ENCODE data around the gene MECP2.
"Not testable (repeated sequence)": the region's sequence is repeated elsewhere in the genome, so short reads cannot be mapped to it uniquely, and the experiment has no call there.

MECP2 gene

DNA sequence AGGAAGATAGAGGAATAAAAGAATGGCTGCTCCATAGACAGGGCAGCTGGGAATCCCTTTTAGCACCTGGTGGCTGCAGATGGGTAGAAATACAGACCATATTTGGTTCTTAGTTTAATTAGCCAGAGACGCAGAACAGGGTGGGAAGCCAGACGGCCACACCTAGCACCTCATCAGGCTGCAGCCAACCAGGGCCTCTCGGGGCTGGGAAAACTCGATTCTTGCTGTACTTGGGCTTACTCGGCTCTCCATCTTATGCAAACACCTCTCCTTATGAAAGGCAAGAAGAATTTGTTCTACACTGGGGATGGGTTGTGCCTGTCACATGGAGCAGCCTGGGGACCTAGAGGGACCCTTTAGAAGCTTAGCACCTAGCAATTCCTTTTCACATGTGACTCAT, 97.5 kb downstream of the MECP2 start:
- in situ Hi-C loops (cut with MboI; ENCODE audit: low sequenced_read_pairs) = no loop called here

DNA sequence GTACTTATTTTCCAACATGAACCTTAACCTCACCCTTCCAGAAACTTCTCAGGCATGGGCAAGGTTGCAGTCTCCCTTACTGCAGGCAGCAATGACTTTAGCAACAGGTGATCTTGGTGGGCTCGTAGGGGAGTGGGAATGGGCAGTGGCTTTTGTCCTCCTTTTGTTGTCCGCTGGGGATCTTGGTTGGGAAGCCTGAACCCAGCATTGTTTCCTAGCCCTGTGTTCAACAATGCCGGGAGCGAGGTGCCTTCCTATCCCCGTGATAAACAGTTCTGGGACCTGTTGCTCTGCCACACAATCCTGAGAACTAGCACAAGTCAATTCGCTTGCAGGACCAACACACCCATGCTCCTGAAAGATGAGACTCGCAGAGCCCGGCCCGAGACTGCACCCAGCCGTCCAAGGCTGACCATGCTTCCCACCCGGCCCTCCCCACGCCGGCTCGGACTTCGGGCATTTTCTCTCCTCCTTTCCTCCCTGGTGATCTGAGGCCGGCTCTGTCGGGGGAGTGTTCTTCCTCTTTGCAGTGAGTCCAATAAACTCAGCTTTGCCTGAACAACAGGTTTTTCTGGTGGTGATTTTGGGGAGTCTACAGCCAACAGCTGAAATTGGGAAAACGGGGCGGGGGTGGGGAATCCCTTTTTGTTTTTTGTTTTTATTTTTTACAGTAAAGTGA, 98.0 kb downstream of the MECP2 start:
- in situ Hi-C loops (cut with MboI; ENCODE audit: low sequenced_read_pairs) = no loop called here

- in situ Hi-C loops (cut with MboI; ENCODE audit: low sequenced_read_pairs) = no loop called here
Measured at GRCh38 chrX:153995504-153995903, 102.0 kb downstream of the MECP2 start.

GRCh38 chrX:153994398-153994797, 103.1 kb downstream of the MECP2 start:
- in situ Hi-C loops (cut with MboI; ENCODE audit: low sequenced_read_pairs) = not testable (repeated sequence)

DNA sequence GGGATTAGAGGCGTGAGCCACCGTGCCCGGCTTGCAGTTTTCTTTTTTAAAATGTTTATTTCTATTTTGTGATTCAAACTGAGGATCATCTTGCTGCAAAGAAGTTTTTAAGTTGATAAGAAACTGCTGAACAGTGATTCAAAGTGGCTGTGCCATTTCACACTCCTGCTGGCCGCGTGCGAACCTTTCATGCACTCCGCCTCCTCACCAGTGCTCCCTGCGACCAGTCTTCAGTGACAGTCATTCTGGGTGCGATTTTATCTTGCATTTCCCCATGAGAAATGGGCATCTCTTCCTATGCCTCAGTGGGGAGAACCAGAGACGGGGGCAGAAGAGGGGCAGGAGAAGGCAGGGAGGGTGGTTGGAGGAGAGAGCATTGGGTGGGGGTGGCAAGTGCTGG, 103.5 kb downstream of the MECP2 start:
- in situ Hi-C loops (cut with MboI; ENCODE audit: low sequenced_read_pairs) = no loop called here

DNA sequence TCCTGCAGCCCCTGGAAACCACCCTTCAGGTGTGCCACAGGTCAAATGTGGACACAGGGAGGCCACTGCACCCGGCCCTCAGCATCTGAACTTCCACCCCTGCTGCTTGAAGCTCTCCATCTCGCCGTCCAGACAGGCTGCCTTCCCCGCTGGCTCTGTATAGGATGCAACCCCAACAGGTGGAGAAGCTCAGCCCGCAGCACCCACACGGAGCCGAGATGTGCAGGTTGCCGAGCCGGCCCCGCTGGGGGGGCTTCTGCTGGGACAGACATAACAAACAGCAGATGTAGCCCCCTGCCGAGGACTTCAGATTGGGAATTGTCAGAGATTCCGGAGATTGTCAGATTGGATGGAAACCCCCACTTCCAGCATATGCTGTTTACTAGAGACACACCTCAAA, 104.4 kb downstream of the MECP2 start:
- in situ Hi-C loops (cut with MboI; ENCODE audit: low sequenced_read_pairs) = no loop called here

DNA sequence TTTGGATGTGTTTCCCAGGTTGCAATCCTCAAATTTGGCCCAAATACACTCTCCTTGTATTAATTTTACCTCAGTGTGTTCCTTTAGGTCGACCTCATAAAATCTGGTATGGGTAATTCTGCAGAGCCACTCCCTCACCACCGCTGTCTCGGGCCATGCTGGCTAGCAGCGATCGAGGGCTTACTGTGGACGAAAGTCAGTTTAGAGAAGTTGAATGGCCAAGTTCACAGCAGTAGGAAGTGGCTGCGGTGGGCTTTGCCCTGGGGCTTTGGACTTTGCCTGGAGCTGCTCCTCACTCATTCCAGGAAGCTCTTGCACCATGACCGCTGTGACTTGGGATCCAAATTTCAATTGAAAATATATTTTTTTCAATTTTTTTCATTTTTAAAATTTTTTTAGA, 105.3 kb downstream of the MECP2 start:
- in situ Hi-C loops (cut with MboI; ENCODE audit: low sequenced_read_pairs) = no loop called here

DNA sequence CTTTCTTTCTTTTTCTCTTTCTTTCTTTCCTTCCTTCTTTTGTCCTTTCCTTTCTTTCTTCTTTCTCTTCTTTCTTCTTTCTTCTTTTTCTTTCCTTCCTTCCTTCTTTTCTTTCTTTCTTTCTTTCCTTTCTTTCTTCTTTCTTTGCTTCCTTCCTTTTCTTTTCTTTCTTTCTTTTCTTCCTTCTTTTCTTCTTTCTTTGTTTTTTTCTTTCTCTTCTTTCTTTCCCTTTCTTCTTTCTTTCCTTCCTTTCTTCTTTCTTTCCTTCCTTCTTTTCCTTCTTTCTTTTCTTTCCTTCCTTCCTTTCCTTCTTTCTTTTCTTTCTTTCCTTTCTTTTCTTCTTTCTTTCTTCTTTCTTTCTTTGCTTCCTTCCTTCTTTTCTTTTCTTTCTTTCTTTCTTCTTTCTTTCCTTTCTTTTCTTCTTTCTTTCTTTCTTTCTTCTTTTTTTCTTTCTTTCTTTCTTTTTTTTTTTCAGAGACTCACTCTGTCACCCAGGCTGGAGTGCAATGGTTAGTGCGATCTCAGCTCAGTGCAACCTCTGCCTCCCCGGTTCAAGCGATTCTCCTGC, 106.4 kb downstream of the MECP2 start:
- in situ Hi-C loops (cut with MboI; ENCODE audit: low sequenced_read_pairs) = no loop called here

GRCh38 chrX:153989973-153990655, 107.4 kb downstream of the MECP2 start:
- in situ Hi-C loops (cut with MboI; ENCODE audit: low sequenced_read_pairs) = no loop called here

GRCh38 chrX:153988493-153988892, 109.0 kb downstream of the MECP2 start:
- in situ Hi-C loops (cut with MboI; ENCODE audit: low sequenced_read_pairs) = no loop called here

DNA sequence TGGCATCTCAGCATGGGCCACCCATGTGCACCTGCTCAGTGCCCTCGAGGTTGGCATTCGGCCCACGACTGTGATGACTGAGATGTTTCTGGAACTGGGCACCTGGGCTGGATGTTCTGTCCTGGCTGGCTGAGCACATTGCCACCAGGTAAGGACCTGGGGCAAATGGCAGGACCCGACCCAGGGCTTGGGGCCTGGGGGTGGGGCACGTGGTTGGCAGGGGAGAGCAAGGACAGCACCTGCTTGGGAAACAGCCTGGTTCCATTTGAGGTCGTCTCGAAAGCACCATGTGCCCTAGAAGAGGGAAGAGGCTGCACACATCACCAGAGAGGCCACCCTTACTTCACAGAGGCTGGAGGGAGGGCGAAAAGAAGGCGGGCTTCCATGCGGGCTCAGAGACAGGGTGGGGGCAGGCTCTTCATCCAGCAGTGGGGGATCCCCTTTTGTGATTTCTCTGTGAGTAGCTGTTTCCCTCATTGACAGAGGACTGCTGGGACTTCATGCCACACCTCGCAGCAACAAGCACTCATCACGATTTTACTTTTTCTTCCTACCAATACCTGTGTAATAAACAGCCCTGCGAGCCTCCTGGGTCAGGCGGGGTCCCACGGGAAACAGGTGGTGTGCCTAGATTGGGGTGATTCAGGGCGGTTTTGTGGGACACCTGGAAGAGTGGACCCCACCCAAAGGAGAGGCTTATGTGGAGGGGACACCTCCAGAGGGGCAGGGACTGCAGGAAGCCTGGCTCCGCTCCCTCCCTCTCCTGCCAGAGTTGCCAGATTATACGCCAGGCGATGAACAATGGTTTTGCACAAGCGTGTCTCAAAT, 113.0 kb downstream of the MECP2 start:
- in situ Hi-C loops (cut with MboI; ENCODE audit: low sequenced_read_pairs) = no loop called here

DNA sequence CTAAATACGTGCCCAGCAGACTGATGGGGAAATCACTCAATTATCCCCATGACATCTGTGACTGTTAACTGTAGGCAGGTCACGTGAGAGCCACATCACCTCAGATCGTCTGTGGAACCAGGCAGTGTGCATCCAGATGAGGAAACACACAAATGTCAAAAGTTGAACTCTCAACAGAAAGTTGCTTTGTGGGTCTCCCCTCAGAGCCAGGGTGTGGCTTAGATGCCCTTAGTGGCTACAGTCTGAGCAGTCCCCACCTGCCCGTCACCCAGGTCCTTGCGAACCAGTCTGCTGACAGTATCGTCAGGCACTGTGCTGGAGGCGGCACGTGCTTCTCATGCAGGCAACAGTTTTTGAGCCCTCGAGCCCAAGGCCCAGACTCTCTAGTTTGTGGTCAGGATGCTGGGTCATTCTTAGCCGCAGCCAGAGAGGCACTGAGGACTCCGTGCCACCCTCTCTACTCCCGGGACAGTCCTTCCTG, 114.2 kb downstream of the MECP2 start:
- in situ Hi-C loops (cut with MboI; ENCODE audit: low sequenced_read_pairs) = no loop called here

DNA sequence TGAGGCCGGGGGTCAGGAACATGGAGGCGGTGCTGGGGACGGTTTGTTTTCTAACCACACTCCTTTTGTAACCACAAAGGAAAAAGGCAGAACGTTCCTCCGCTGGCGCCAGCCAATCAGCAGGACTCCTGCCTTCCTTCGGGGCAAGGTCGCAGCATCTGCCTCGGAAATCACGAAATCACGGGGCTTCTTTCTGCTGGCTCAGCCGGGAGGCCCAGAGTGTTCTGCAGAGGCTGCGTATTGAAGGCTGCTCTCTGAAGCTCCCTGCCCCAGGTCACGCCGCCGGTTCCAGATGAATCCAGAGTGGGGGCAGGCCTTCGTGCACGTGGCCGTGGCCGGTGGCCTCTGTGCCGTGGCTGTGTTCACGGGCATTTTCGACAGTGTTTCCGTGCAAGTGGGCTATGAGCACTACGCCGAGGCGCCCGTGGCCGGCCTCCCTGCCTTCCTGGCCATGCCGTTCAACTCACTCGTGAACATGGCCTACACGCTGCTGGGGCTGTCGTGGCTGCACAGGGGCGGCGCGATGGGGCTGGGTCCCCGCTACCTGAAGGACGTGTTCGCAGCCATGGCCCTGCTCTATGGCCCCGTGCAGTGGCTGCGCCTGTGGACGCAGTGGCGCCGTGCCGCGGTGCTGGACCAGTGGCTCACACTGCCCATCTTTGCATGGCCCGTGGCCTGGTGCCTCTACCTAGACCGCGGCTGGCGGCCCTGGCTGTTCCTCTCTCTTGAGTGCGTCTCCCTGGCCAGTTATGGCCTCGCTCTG, 115.6 kb downstream of the MECP2 start:
- in situ Hi-C loops (cut with MboI; ENCODE audit: low sequenced_read_pairs) = no loop called here

- in situ Hi-C loops (cut with MboI; ENCODE audit: low sequenced_read_pairs) = no loop called here
Measured at GRCh38 chrX:153981231-153981630, 116.3 kb downstream of the MECP2 start.

DNA sequence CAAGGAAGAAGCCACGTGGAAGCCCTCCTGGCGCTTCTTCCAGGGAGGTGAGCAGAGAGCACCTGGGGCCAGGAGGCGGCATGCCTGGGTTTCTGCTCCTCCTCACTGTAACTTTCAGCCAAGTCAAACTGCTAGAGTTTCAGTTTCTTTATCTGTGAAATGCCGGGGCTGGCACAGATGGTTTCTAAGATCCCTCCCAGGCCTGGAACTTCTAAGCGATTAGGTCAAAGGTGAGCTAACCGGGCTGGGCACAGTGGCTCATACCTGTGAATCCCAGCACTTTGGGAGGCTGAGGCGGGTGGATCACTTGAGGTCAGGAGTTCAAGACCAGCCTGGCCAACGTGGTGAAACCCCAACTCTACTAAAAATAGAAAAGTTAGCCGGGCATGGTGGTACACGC, 117.1 kb downstream of the MECP2 start:
- in situ Hi-C loops (cut with MboI; ENCODE audit: low sequenced_read_pairs) = not testable (repeated sequence)

DNA sequence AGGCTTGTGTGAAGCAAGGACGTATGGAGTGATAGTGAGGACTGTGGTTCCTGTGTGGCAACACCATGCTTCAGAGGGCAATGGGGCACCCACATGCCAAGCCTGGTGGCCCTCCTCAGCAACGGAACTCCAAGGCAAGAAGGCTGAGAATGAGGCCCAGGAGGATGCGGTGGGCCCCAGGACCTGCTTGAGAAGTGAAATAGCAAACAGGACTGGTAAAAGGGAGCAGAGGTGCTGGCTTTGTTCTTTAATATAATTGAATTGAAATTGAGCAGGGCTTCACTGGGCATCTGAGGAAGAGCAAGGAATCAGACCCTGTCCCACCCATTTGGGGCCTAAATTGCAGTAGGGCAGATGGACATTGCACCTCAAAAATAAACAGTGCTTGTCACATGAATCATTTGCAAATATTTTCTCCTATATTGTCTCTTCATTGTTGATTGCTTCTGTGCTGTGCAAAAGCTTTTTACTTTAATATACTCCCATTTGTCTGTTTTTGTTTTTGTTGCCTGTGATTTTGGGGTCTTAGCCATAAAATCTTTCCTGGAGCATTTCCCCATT, 122.7 kb downstream of the MECP2 start:
- in situ Hi-C loops (cut with MboI; ENCODE audit: low sequenced_read_pairs) = no loop called here

DNA sequence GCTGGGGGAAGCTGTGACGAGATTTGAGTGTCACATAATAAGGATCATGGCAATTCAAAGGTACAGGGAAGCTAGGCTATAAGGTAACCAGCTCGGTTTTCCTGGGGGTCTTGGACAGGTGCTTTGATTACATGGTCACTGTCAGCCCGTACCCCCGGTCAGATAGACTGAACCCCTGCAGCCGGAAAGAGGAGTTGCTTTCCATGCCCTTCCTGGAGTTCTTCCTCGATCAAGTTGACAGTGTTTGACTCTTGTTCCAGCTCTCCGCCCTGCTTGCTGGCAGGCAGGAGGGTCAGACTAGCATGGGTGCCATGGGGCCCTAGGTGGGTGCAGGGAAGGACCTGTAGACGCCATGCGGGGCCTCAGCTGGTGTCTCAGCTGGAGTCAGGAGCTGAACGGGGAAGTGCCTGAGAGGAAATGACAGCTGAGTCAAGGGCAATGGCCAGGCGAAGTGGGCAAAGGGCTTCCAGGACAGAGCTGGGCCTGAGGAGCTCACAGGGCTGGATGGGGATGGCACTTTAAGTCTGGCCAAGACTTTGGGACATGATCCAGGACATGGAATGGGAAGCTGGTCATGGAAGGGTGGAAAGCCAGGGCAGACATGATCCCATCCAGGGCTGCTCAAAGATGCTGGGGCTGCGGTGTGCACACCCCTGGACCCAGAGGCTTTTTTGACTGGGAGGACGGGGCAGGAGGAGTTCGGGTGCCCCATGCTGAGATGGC, 123.4 kb downstream of the MECP2 start:
- in situ Hi-C loops (cut with MboI; ENCODE audit: low sequenced_read_pairs) = no loop called here

GRCh38 chrX:153973127-153974002, 124.2 kb downstream of the MECP2 start:
- in situ Hi-C loops (cut with MboI; ENCODE audit: low sequenced_read_pairs) = no loop called here

Measured in HL-60/S4 treated with retinoic acid at 250 ng/mL for 4 days and 3 days (cell line).